SW480 (cell line): ENCODE data around the gene INPP4A.

Experiments used
- DNase-seq: peaks from one replicate; pipeline ENCODE4 v3.0.0-alpha.2; 2016; ENCODE audit warnings: low spot score

Gene INPP4A

DNA sequence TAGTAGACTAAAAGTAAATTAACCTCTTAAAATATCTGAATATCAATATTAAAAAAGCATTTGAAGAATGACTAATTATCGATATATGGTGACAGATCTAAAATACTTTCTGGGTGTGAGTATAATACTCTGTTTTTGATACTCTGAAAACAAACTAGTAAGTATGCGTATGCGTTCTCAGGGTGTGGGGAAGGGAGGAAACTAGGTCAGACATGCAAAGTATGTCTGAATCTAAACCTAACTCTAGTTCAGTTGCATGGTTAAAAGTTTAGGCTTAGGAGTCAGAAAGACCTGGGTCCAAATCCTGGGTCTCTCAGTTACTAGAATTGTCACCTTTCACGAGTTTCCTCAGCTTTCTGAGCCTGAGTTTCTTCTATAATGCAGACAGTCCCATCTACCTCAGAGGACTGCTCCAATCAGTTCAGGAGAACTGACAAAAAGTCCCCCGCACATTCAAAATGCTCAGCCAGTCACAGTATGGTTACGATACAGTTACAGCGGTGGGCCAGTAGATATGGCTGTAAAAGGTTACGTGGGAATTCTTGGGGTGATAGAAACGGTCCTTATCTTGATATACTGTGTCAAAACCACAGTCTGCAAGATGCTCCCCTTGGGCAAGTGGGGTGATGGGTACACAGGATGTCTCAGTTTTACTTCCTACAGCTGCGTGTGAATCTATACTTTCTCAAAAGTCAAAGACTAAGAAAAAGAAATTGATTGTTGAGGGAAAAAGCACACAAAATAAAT lies 192.9 kb downstream of the INPP4A start:
- DNase-seq, result no peak

DNA sequence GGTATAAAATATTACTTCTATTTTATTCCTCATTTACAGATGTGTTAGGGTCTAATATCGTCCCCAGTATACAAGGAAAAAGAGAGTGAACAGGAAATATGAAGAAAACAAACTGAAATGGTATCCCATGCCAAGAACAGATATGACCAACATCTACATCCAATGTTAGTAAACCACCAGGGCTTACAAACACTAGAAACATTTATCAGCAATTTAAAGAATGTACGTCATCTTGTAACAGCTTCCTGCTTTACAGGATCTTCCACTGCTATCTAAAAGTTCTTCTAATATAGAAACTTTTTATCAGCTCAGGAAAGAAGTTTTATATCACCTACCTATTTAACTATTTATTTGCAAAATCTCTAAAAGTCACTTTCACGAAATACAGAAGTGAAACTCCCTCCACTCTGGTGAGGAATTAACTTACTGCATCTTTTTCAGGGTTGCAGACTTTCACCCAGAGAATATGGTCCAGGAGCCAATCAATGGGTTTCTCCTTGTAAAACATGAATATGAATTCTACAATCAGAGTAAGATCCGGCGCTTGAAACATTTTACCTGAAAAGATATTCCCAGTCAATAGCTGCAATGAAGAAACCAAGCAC lies 198.9 kb downstream of the INPP4A start:
- no peak for DNase-seq
